ENCODE measurements around the gene TET3. TPM values are rescaled to one million over a fixed set of nuclear protein-coding genes. Genes with fewer than 3 reads are reported as not detected.

TET3 gene
- total and polyA plus RNA-seq, 2 of the 8 experiments (the other 6 are each of a cell fraction or from before 2014, with no cell fraction given): 4.5 to 21.1 TPM

- TF ChIP-seq SP1 (IDR thresholded peaks at IDR 0.05; ENCODE audit: low read depth, low read length) (no peak), E2F6 (IDR thresholded peaks at IDR 0.05) (no peak; the same call in 1 of the 2 replicates), CHD1 (IDR thresholded peaks at IDR 0.05; ENCODE audit: low read depth, low read length) (no peak), SP2 (IDR thresholded peaks at IDR 0.05; ENCODE audit: low read length) (no peak), MAX (IDR thresholded peaks at IDR 0.05) (peak; percentile 20; the same call in 1 of the 2 replicates), CHD7 (IDR thresholded peaks at IDR 0.05; ENCODE audit: insufficient replicate concordance, low read length) (no peak), EGR1 (IDR thresholded peaks at IDR 0.05; ENCODE audit: borderline replicate concordance, low read depth, low read length) (no peak)
Observed at GRCh38 chr2:73983322-73984202, 1.1 kb upstream of the TET3 start (continued).

All from H1 (cell line).